ENCODE measurements around the gene CCDC61. TPM values are rescaled to one million over a fixed set of nuclear protein-coding genes. Genes with fewer than 3 reads are reported as not detected.

CCDC61 gene
- total RNA-seq, 1 experiment from 2014 or later, result 16.9 TPM

- no peaks in the 10 kb centered on the region for H3K4me1 ChIP-seq (ENCODE audit: insufficient read depth, low read length)
- H3K27ac Mint-ChIP-seq, result no peak overlapping the region
- no peak for TF ChIP-seq CTCF (conservative IDR thresholded peaks at IDR 0.05)
- H2BK120ac ChIP-seq (ENCODE audit: low read depth, low read length, poor library complexity, severe bottlenecking), result no peak overlapping the region
- H3K4me3 Mint-ChIP-seq, result no peak overlapping the region
- no peak overlapping the region for H2BK20ac ChIP-seq (ENCODE audit: low read depth, low read length, poor library complexity, severe bottlenecking)
- no peak overlapping the region for H3T11ph ChIP-seq (ENCODE audit: low read length)
- no peak overlapping the region for H2AFZ ChIP-seq (ENCODE audit: low read length)
- no peak overlapping the region for H3K18ac ChIP-seq (ENCODE audit: insufficient read length, low read depth, low read length)
- H3K4me2 ChIP-seq (ENCODE audit: insufficient read depth, insufficient read length, low read length), result no peak overlapping the region
- no peak overlapping the region for H3K27ac ChIP-seq (ENCODE audit: insufficient read length, low read depth, low read length)
- no peak overlapping the region for H3K4ac ChIP-seq (ENCODE audit: low read depth, low read length)
- H3K14ac ChIP-seq (ENCODE audit: insufficient read depth, low read length), result no peak overlapping the region
- peaks cover 48% of the 10 kb centered on the region for H3K27me3 Mint-ChIP-seq (ENCODE audit: low read depth)
- no peak overlapping the region for H4K8ac ChIP-seq (replicated peaks; ENCODE audit: insufficient read length, low read depth, low read length)
- H3K79me2 ChIP-seq (ENCODE audit: insufficient read depth, low read length), result no peaks in the 10 kb centered on the region
- no peaks in the 10 kb centered on the region for H3K23me2 ChIP-seq (ENCODE audit: insufficient read length, low read depth, low read length, poor library complexity, severe bottlenecking)
- no peak overlapping the region for H3K23ac ChIP-seq (ENCODE audit: insufficient read length, low read depth, low read length)
- no peak for DNase-seq
- H3K79me1 ChIP-seq (ENCODE audit: insufficient read depth, low read depth, low read length, poor library complexity, severe bottlenecking), result no peaks in the 10 kb centered on the region
- H4K5ac ChIP-seq (ENCODE audit: insufficient read length, low read depth, low read length), result no peak overlapping the region
- H3K9me3 ChIP-seq (ENCODE audit: control insufficient read depth, low read depth, low read length), result peaks cover 8% of the 10 kb centered on the region
- H4K20me1 ChIP-seq (ENCODE audit: control insufficient read depth, insufficient read depth, insufficient read length), result no peaks in the 10 kb centered on the region
- WGBS (ENCODE audit: extremely low coverage, insufficient read length, low lambda C conversion rate), result no CpG with 5 or more reads among the region's 2 CpGs
- no peak overlapping the region for H2BK5ac ChIP-seq (ENCODE audit: insufficient read length, low read length)
- H3K36me3 Mint-ChIP-seq (ENCODE audit: insufficient read depth in 1 of 3, low read depth in 3 of 3), result peaks cover 0 to 6% (median 0%) of the 10 kb centered on the region in 3 experiments; a peak in 3 of 7 replicates
- H3K9me3 Mint-ChIP-seq, result peaks cover 31 to 37% of the 10 kb centered on the region in 2 experiments; a peak in 4 of 5 replicates
- H3K4me1 Mint-ChIP-seq, result no peaks in the 10 kb centered on the region
- no peak overlapping the region for H2AK5ac ChIP-seq (ENCODE audit: insufficient read length, low read length)
- H4K91ac ChIP-seq (ENCODE audit: insufficient read length, low read depth, low read length), result no peak overlapping the region
- no peak overlapping the region for H2BK15ac ChIP-seq (ENCODE audit: low read depth, low read length)
- no peaks in the 10 kb centered on the region for H3K27me3 ChIP-seq (ENCODE audit: insufficient read depth, low read length)
- no peak overlapping the region for H2BK12ac ChIP-seq (ENCODE audit: insufficient read length, low read depth, low read length)
- no peak overlapping the region for H3K56ac ChIP-seq (ENCODE audit: insufficient read length, low read depth, low read length)
- no peak overlapping the region for H3K9ac ChIP-seq (ENCODE audit: extremely low read depth, insufficient read length, low read length)
Observed at GRCh38 chr19:46060012-46060411, 64.7 kb downstream of the CCDC61 start.
